Gastroesophageal sphincter (tissue), 4 donors: ENCODE data around the gene GCK. TPM values are rescaled to one million over a fixed set of nuclear protein-coding genes. Genes with fewer than 3 reads are reported as not detected.

Source experiments
- ATAC-seq: fragments of 150-250 bp; one replicate; pipeline ENCODE4 v1.9.1; 2016; ENCODE audit warnings: mild to moderate bottlenecking, moderate library complexity
- H3K27ac ChIP-seq, 4 donors: fragments of 200-600 bp; sonication (generic) in 3 of 4; 1 replicate in 3 of 4; 2 replicates in 1 of 4; pipeline ENCODE4 v1.5.1; 2016 to 2019
- H3K27me3 ChIP-seq: fragments of 200-600 bp; sonication (generic); one replicate; pipeline ENCODE4 v1.5.1; 2019
- H3K36me3 ChIP-seq, 2 donors: fragments of 200-600 bp; sonication (generic); one replicate each; pipeline ENCODE4 v1.5.1; 2019; ENCODE audit warnings: control low read depth in 1 of 2
- H3K4me1 ChIP-seq, 3 donors: fragments of 200-600 bp; sonication (generic); 1 replicate in 2 of 3; 2 replicates in 1 of 3; pipeline ENCODE4 v1.5.1; 2016 to 2019; ENCODE audit warnings: control low read depth in 2 of 3
- H3K4me3 ChIP-seq, 2 donors: fragments of 200-600 bp; sonication (generic); one replicate each; pipeline ENCODE4 v1.5.1; 2019; ENCODE audit warnings: mild to moderate bottlenecking in 1 of 2, moderate library complexity in 1 of 2
- H3K9me3 ChIP-seq, 3 donors: fragments of 200-600 bp; sonication (generic); one replicate each; pipeline ENCODE4 v1.5.1; 2017 to 2019; ENCODE audit warnings: control low read depth in 2 of 3
- CTCF ChIP-seq, 4 experiments: fragments of 200-600 bp in 2 of 4; fragments of 450-650 bp in 2 of 4; sonication (generic) in 1 of 4; IDR thresholded peaks; one replicate each; pipeline ENCODE4 v1.5.1; 2017 to 2019; ENCODE audit warnings: antibody characterized with exemption in 4 of 4, mild to moderate bottlenecking in 2 of 4, moderate library complexity in 2 of 4
- EP300 ChIP-seq: sonication (generic); formaldehyde crosslinking; IDR thresholded peaks from one replicate; pipeline ENCODE4 v1.6.1; 2017; ENCODE audit warnings: antibody characterized with exemption, mild to moderate bottlenecking
- POLR2A ChIP-seq, 2 donors: fragments of 450-650 bp; IDR thresholded peaks; one replicate each; pipeline ENCODE4 v1.6.1; 2017; ENCODE audit warnings: antibody characterized with exemption in 2 of 2, mild to moderate bottlenecking in 2 of 2, moderate library complexity in 1 of 2
- POLR2AphosphoS5 ChIP-seq: sonication (generic); formaldehyde crosslinking; IDR thresholded peaks from one replicate; pipeline ENCODE4 v1.6.1; 2017; ENCODE audit warnings: antibody characterized with exemption
- WGBS, 2 donors: methylation state at CpG; one replicate each; pipeline ENCODE4 v1.1.5; 2018; ENCODE audit warnings: low coverage in 1 of 2; 5-methylcytosine and 5-hydroxymethylcytosine counted together
- total RNA-seq, 4 donors: library from RNA; depleted of rRNA; stranded (reverse); fragments of >200 nt; gene quantifications; one replicate each; pipeline ENCODE4 v1.1.0, GENCODE V29; 2016

Gene GCK
- total RNA-seq, 4 donors from 2014 or later = 0.31 to 4.2 (median 0.54) TPM; not detected in 1

- WGBS, 2 donors = 80% methylated on average over 1 of the region's 12 CpGs; no CpG with 5 or more reads in 1 of the 2 donors
- Histone ChIP-seq H3K27me3 (peaks cover 16% of the 10 kb centered on the region), H3K27ac (no peak overlapping the region), H3K4me3 (no peak overlapping the region), H3K36me3 (no peaks in the 10 kb centered on the region), H3K4me1 (no peaks in the 10 kb centered on the region), H3K9me3 (no peaks in the 10 kb centered on the region)
- ATAC-seq = no peak
- no peak for TF ChIP-seq POLR2A (IDR thresholded peaks at IDR 0.05)
Observed at GRCh38 chr7:44231088-44231487, 41.8 kb upstream of the GCK start.

GRCh38 chr7:44230286-44230685 is 41.0 kb upstream of the GCK start:
- H3K4me1 ChIP-seq = no peaks in the 10 kb centered on the region
- no peak for ATAC-seq
- TF ChIP-seq EP300 (no peak), POLR2AphosphoS5 (no peak), CTCF (IDR thresholded peaks at IDR 0.05) (no peak), POLR2A (IDR thresholded peaks at IDR 0.05) (no peak)
- H3K27me3 ChIP-seq = peaks cover 24% of the 10 kb centered on the region
- H3K27ac ChIP-seq = no peak overlapping the region
- no peaks in the 10 kb centered on the region for H3K9me3 ChIP-seq
- no peaks in the 10 kb centered on the region for H3K36me3 ChIP-seq
- 100% methylated on average over 3 of the region's 7 CpGs; no CpG with 5 or more reads in 1 of the 2 donors for WGBS, 2 donors
- H3K4me3 ChIP-seq = no peak overlapping the region

GRCh38 chr7:44229546-44230105 is 40.4 kb upstream of the GCK start:
- H3K27ac ChIP-seq = no peak overlapping the region
- peaks cover 30% of the 10 kb centered on the region for H3K27me3 ChIP-seq
- H3K9me3 ChIP-seq = no peaks in the 10 kb centered on the region
- H3K36me3 ChIP-seq = no peaks in the 10 kb centered on the region
- ATAC-seq = no peak
- H3K4me3 ChIP-seq = no peak overlapping the region
- H3K4me1 ChIP-seq = no peaks in the 10 kb centered on the region
- TF ChIP-seq POLR2AphosphoS5 (no peak), EP300 (no peak), CTCF (IDR thresholded peaks at IDR 0.05) (no peak), POLR2A (IDR thresholded peaks at IDR 0.05) (no peak)
- WGBS, 2 donors = 93% methylated on average over 4 of the region's 11 CpGs; no CpG with 5 or more reads in 1 of the 2 donors

DNA sequence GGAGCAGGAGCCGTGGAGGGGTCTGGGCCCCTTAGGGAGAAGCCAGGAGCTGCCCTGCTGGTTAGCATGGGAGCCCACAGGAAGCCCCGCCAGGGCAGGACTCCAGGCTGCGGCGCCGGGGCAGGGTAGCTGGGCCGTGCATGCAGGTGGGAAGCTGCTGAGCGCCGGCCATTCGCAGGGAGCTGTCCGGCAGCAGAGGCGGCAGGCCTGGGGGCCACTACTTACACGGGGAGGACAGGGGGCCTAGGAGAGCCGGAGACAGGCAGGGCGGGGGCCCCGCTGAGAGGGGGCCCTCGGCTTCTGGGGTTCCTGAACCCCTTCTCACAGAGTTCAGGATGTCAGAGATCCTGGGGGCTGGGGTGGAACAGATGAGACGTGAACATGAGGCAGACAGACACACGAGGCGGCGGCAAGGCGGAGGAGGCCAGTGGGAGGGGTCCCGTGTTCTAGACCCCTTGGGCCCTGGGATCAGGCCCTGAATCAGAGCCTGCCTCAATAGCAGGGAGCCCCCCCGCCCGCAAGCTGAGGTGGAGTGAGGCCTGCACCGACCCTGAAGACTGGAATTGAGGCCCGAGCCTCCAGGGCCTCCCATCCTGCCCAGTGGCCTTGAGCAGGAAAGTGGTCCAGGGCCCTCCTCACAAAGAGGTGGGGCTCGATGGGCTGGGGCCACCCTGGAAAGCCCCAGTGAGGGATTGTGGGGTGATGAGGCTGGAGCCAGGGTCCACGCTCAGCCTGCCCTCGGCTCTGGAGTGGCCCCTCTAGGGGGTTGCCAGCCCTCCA is 39.5 kb upstream of the GCK start:
- 67% methylated on average over 13 of the region's 29 CpGs; no CpG with 5 or more reads in 1 of the 2 donors for WGBS, 2 donors
- no peaks in the 10 kb centered on the region for H3K9me3 ChIP-seq
- H3K27me3 ChIP-seq = peaks cover 34% of the 10 kb centered on the region
- TF ChIP-seq POLR2AphosphoS5 (no peak), POLR2A (IDR thresholded peaks at IDR 0.05) (no peak), EP300 (no peak), CTCF (IDR thresholded peaks at IDR 0.05) (no peak)
- no peak for ATAC-seq
- no peaks in the 10 kb centered on the region for H3K4me1 ChIP-seq
- H3K36me3 ChIP-seq = no peaks in the 10 kb centered on the region
- no peak overlapping the region for H3K27ac ChIP-seq
- no peak overlapping the region for H3K4me3 ChIP-seq

DNA sequence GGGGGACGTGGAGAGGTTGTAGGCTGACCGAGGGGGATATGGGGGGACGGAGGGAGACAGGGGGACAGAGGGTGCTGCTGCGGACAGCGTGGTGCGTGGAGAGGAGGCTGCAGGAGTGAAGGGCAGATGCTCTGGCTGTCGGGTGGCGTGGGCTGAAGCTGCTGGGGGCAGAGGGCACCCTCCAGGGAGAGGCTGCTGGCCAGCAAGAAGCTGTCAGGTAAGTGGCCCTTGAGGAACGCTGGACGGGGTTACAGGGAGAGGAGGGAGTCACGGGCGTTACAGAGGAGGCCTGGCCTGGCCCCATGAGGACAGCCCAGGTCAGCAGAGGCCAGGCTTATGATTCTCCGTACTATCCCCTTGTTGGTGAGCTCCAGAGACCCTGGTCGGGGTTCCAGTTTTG is 38.7 kb upstream of the GCK start:
- TF ChIP-seq POLR2AphosphoS5 (no peak), POLR2A (IDR thresholded peaks at IDR 0.05) (no peak), EP300 (no peak), CTCF (IDR thresholded peaks at IDR 0.05) (no peak)
- 75 to 81% methylated on average over 9 to 12 of the region's 14 CpGs for WGBS, 2 donors
- Histone ChIP-seq H3K9me3 (no peaks in the 10 kb centered on the region), H3K4me3 (no peak overlapping the region), H3K27ac (no peak overlapping the region), H3K36me3 (no peaks in the 10 kb centered on the region), H3K27me3 (peaks cover 34% of the 10 kb centered on the region), H3K4me1 (no peaks in the 10 kb centered on the region)
- ATAC-seq = no peak
